Trophoblast cell (in vitro differentiated cells and primary cell): ENCODE data around the gene LRBA.

Experiments
- DNase-seq, 2 donors: peaks; one replicate each; pipeline ENCODE4 v3.0.0-alpha.2; 2016
- H2AFZ ChIP-seq: 2 replicates; pipeline ENCODE4 v1.6.1; 2013; ENCODE audit warnings: low read length, moderate library complexity, mild to moderate bottlenecking; ENCODE audit not compliant: insufficient read depth, poor library complexity
- H2AK5ac ChIP-seq: 2 replicates; pipeline ENCODE4 v1.6.1; 2013; ENCODE audit warnings: mild to moderate bottlenecking, low read length
- H2BK120ac ChIP-seq: 2 replicates; pipeline ENCODE4 v1.6.1; 2013; ENCODE audit warnings: low read length, mild to moderate bottlenecking, moderate library complexity; ENCODE audit not compliant: insufficient read depth, poor library complexity
- H2BK12ac ChIP-seq: 2 replicates; pipeline ENCODE4 v1.6.1; 2013; ENCODE audit warnings: mild to moderate bottlenecking, low read length, moderate library complexity
- H2BK5ac ChIP-seq: 2 replicates; pipeline ENCODE4 v1.6.1; 2013; ENCODE audit warnings: low read length, low read depth, moderate library complexity, mild to moderate bottlenecking; ENCODE audit not compliant: poor library complexity
- H3K14ac ChIP-seq: 2 replicates; pipeline ENCODE4 v1.6.1; 2013; ENCODE audit warnings: mild to moderate bottlenecking, low read length
- H3K18ac ChIP-seq: 2 replicates; pipeline ENCODE4 v1.6.1; 2013; ENCODE audit warnings: mild to moderate bottlenecking, low read length
- H3K23ac ChIP-seq: 2 replicates; pipeline ENCODE4 v1.6.1; 2013; ENCODE audit warnings: low read length
- H3K27ac ChIP-seq: 2 replicates; pipeline ENCODE4 v1.5.1; 2013; ENCODE audit warnings: low read depth, mild to moderate bottlenecking, inconsistent platforms, low read length, moderate library complexity
- H3K27me3 ChIP-seq: 2 replicates; pipeline ENCODE4 v1.6.1; 2013; ENCODE audit warnings: inconsistent platforms, mild to moderate bottlenecking, low read length, moderate library complexity; ENCODE audit not compliant: insufficient read depth
- H3K36me3 ChIP-seq, 2 experiments: 1 replicate in 1 of 2; 2 replicates in 1 of 2; pipeline ENCODE4 v1.6.1; 2013; ENCODE audit warnings: low read length in 2 of 2, mild to moderate bottlenecking in 2 of 2, moderate library complexity in 1 of 2; ENCODE audit not compliant: insufficient read depth in 2 of 2, control insufficient read depth in 1 of 2
- H3K4ac ChIP-seq: 2 replicates; pipeline ENCODE4 v1.6.1; 2013; ENCODE audit warnings: low read depth, mild to moderate bottlenecking, low read length, moderate library complexity
- H3K4me1 ChIP-seq, 2 experiments: 1 replicate in 1 of 2; 2 replicates in 1 of 2; pipeline ENCODE4 v1.6.1; 2013; ENCODE audit warnings: low read length in 2 of 2, mild to moderate bottlenecking in 2 of 2, moderate library complexity in 1 of 2; ENCODE audit not compliant: insufficient read depth in 2 of 2, control insufficient read depth in 1 of 2
- H3K4me2 ChIP-seq: 2 replicates; pipeline ENCODE4 v1.6.1; 2013; ENCODE audit warnings: inconsistent platforms, mild to moderate bottlenecking, low read length, moderate library complexity
- H3K4me3 ChIP-seq: 2 replicates; pipeline ENCODE4 v1.5.1; 2013; ENCODE audit warnings: mild to moderate bottlenecking, low read depth, low read length, inconsistent platforms
- H3K79me1 ChIP-seq: one replicate; pipeline ENCODE4 v1.6.1; 2013; ENCODE audit warnings: low read length
- H3K79me2 ChIP-seq: 2 replicates; pipeline ENCODE4 v1.6.1; 2013; ENCODE audit warnings: low read length, mild to moderate bottlenecking; ENCODE audit not compliant: control insufficient read depth, insufficient read depth, poor library complexity
- H3K9ac ChIP-seq: 2 replicates; pipeline ENCODE4 v1.6.1; 2013; ENCODE audit warnings: mild to moderate bottlenecking, low read length
- H3K9me3 ChIP-seq: 2 replicates; pipeline ENCODE4 v1.6.1; 2013; ENCODE audit warnings: low read depth, mild to moderate bottlenecking, control low read depth, inconsistent platforms, low read length; ENCODE audit not compliant: insufficient read depth
- H4K12ac ChIP-seq: 2 replicates; pipeline ENCODE4 v1.6.1; 2013; ENCODE audit warnings: low read depth, mild to moderate bottlenecking, low read length, moderate library complexity
- H4K8ac ChIP-seq: 2 replicates; pipeline ENCODE4 v1.6.1; 2013; ENCODE audit warnings: low read depth, mild to moderate bottlenecking, low read length, moderate library complexity
- H4K91ac ChIP-seq: one replicate; pipeline ENCODE4 v1.6.1; 2013; ENCODE audit warnings: low read depth, mild to moderate bottlenecking, low read length, moderate library complexity
- WGBS: extraction: QIAGEN DNeasy Blood & Tissue Kit; methylation state at CpG from one replicate; pipeline ENCODE4 v1.1.7; 2013; ENCODE audit warnings: missing lambda C conversion rate; ENCODE audit not compliant: insufficient read length, insufficient coverage; ENCODE audit errors: extremely low coverage; 5-methylcytosine and 5-hydroxymethylcytosine counted together

The LRBA gene

GRCh38 chr4:150624055-150624454 is 391.0 kb downstream of the LRBA start:
- H3K79me2 ChIP-seq, result no peaks in the 10 kb centered on the region
- no peak overlapping the region for H3K18ac ChIP-seq
- H4K91ac ChIP-seq, result no peak overlapping the region
- no peak overlapping the region for H3K23ac ChIP-seq
- no peak overlapping the region for H3K4me2 ChIP-seq
- H4K8ac ChIP-seq, result no peak overlapping the region
- H3K27ac ChIP-seq, result no peak overlapping the region
- no peak overlapping the region for H4K12ac ChIP-seq
- H3K4me3 ChIP-seq, result no peak overlapping the region
- no peak overlapping the region for H2AK5ac ChIP-seq
- H2BK5ac ChIP-seq, result no peak overlapping the region
- no peak overlapping the region for H3K4ac ChIP-seq
- no peak for DNase-seq
- no peak overlapping the region for H2AFZ ChIP-seq
- H3K4me1 ChIP-seq, result no peaks in the 10 kb centered on the region
- WGBS, result no CpG with 5 or more reads among the region's 1 CpG
- no peaks in the 10 kb centered on the region for H3K79me1 ChIP-seq
- H2BK120ac ChIP-seq, result no peak overlapping the region
- no peaks in the 10 kb centered on the region for H3K27me3 ChIP-seq
- no peaks in the 10 kb centered on the region for H3K9me3 ChIP-seq
- H3K9ac ChIP-seq, result no peak overlapping the region
- H3K14ac ChIP-seq, result no peak overlapping the region
- H3K36me3 ChIP-seq, result no peaks in the 10 kb centered on the region
- H2BK12ac ChIP-seq, result no peak overlapping the region

- H3K36me3 ChIP-seq, result no peaks in the 10 kb centered on the region
- H3K4me3 ChIP-seq, result no peak overlapping the region
- H4K12ac ChIP-seq, result no peak overlapping the region
- no peak overlapping the region for H2BK120ac ChIP-seq
- no peak overlapping the region for H2AFZ ChIP-seq
- no peak overlapping the region for H3K4me2 ChIP-seq
- no peak overlapping the region for H3K18ac ChIP-seq
- WGBS, result no CpG with 5 or more reads among the region's 1 CpG
- no peak overlapping the region for H4K8ac ChIP-seq
- no peak overlapping the region for H2BK12ac ChIP-seq
- H3K4ac ChIP-seq, result no peak overlapping the region
- H3K9me3 ChIP-seq, result no peaks in the 10 kb centered on the region
- H3K79me1 ChIP-seq, result no peaks in the 10 kb centered on the region
- no peak overlapping the region for H3K14ac ChIP-seq
- no peak overlapping the region for H2AK5ac ChIP-seq
- no peak overlapping the region for H3K23ac ChIP-seq
- H3K27me3 ChIP-seq, result no peaks in the 10 kb centered on the region
- no peak overlapping the region for H2BK5ac ChIP-seq
- no peaks in the 10 kb centered on the region for H3K79me2 ChIP-seq
- no peak overlapping the region for H4K91ac ChIP-seq
- no peak for DNase-seq
- no peaks in the 10 kb centered on the region for H3K4me1 ChIP-seq
- no peak overlapping the region for H3K27ac ChIP-seq
- H3K9ac ChIP-seq, result no peak overlapping the region
Measured at GRCh38 chr4:150619042-150619441, 396.0 kb downstream of the LRBA start.

- H2BK120ac ChIP-seq, result no peak overlapping the region
- H3K4me1 ChIP-seq, result no peaks in the 10 kb centered on the region
- H3K79me2 ChIP-seq, result no peaks in the 10 kb centered on the region
- no peak overlapping the region for H3K18ac ChIP-seq
- H3K9me3 ChIP-seq, result no peaks in the 10 kb centered on the region
- no peaks in the 10 kb centered on the region for H3K27me3 ChIP-seq
- no peak overlapping the region for H3K27ac ChIP-seq
- H3K79me1 ChIP-seq, result no peaks in the 10 kb centered on the region
- no peak overlapping the region for H3K9ac ChIP-seq
- H3K36me3 ChIP-seq, result no peaks in the 10 kb centered on the region
- H4K91ac ChIP-seq, result no peak overlapping the region
- H2AK5ac ChIP-seq, result no peak overlapping the region
- H4K12ac ChIP-seq, result no peak overlapping the region
- no CpG with 5 or more reads among the region's 3 CpGs for WGBS
- no peak overlapping the region for H3K4me2 ChIP-seq
- no peak overlapping the region for H2BK5ac ChIP-seq
- no peak overlapping the region for H4K8ac ChIP-seq
- no peak overlapping the region for H2BK12ac ChIP-seq
- DNase-seq, result no peak
- H3K14ac ChIP-seq, result no peak overlapping the region
- no peak overlapping the region for H3K4me3 ChIP-seq
- no peak overlapping the region for H3K4ac ChIP-seq
- H3K23ac ChIP-seq, result no peak overlapping the region
- no peak overlapping the region for H2AFZ ChIP-seq
Measured at GRCh38 chr4:150609131-150609530, 406.0 kb downstream of the LRBA start.

DNA sequence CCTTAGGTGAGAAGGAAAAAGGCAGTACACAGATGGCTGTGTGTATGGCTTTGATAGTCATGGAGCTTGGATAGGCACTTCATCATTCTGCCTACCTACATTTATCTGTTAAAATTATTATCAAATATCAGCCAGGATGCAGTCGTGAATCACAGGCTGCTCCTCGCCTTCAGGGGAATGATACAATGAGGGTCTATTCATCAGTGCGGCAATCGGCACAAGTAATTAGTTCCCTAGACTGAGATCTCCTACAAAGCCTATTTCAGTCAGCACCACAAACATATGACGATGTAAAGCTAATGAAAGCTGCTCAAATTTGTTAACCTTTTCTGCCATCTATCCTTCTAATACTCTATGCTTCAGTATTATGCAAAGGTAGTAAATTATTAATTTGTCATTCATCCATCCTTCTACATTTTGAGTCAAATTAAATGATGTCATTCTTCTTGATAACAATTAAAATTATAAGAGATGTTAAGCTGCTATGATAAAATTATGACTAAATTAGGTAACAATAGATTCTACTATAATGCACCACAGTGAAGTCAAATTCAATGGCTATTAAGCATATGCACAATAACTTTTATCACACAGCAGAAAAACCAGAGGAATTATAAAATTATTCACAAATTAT is 414.2 kb downstream of the LRBA start:
- H3K14ac ChIP-seq, result no peak overlapping the region
- H2BK12ac ChIP-seq, result no peak overlapping the region
- no peak overlapping the region for H4K8ac ChIP-seq
- H3K36me3 ChIP-seq, result no peaks in the 10 kb centered on the region
- no peak for DNase-seq
- H3K27ac ChIP-seq, result no peak overlapping the region
- WGBS, result no CpG with 5 or more reads among the region's 5 CpGs
- no peaks in the 10 kb centered on the region for H3K79me1 ChIP-seq
- no peak overlapping the region for H2BK5ac ChIP-seq
- no peak overlapping the region for H4K91ac ChIP-seq
- H3K27me3 ChIP-seq, result no peaks in the 10 kb centered on the region
- no peak overlapping the region for H3K4me3 ChIP-seq
- H3K9ac ChIP-seq, result no peak overlapping the region
- no peak overlapping the region for H4K12ac ChIP-seq
- no peaks in the 10 kb centered on the region for H3K4me1 ChIP-seq
- no peaks in the 10 kb centered on the region for H3K9me3 ChIP-seq
- no peak overlapping the region for H2AK5ac ChIP-seq
- H2AFZ ChIP-seq, result no peak overlapping the region
- no peak overlapping the region for H3K4me2 ChIP-seq
- H3K18ac ChIP-seq, result no peak overlapping the region
- H3K23ac ChIP-seq, result no peak overlapping the region
- no peaks in the 10 kb centered on the region for H3K79me2 ChIP-seq
- no peak overlapping the region for H3K4ac ChIP-seq
- H2BK120ac ChIP-seq, result no peak overlapping the region
